ENCODE measurements around the gene ANKS1A.

The ANKS1A gene

GRCh38 chr6:34973547-34974248 lies 84.6 kb downstream of the ANKS1A start:
- Histone ChIP-seq H4K8ac (ENCODE audit: low read depth, low read length) (no peak overlapping the region), H3K4me2 (ENCODE audit: low read length) (no peak overlapping the region), H3K4me3 (ENCODE audit: low read depth, low read length) (no peak overlapping the region), H2BK5ac (ENCODE audit: low read depth, low read length, poor library complexity) (no peak overlapping the region), H2BK12ac (ENCODE audit: low read length) (no peak overlapping the region), H3K79me2 (ENCODE audit: control insufficient read depth, insufficient read depth, low read length, poor library complexity) (no peaks in the 10 kb centered on the region), H2BK120ac (ENCODE audit: insufficient read depth, low read length, poor library complexity) (no peak overlapping the region), H2AK5ac (ENCODE audit: low read length) (no peak overlapping the region), H4K12ac (ENCODE audit: low read depth, low read length) (no peak overlapping the region), H3K9me3 (ENCODE audit: insufficient read depth, low read depth, low read length) (no peaks in the 10 kb centered on the region), H3K9ac (ENCODE audit: low read length) (no peak overlapping the region), H3K23ac (ENCODE audit: low read length) (no peak overlapping the region), H4K91ac (ENCODE audit: low read depth, low read length) (no peak overlapping the region), H3K4ac (ENCODE audit: low read depth, low read length) (no peak overlapping the region), H3K27me3 (ENCODE audit: insufficient read depth, low read length) (no peaks in the 10 kb centered on the region), H3K27ac (ENCODE audit: low read depth, low read length) (no peak overlapping the region), H2AFZ (ENCODE audit: insufficient read depth, low read length, poor library complexity) (no peak overlapping the region), H3K4me1 (ENCODE audit: control insufficient read depth in 1 of 2, insufficient read depth in 2 of 2, low read length in 2 of 2) (peaks cover 10 to 11% of the 10 kb centered on the region in 2 experiments), H3K14ac (ENCODE audit: low read length) (no peak overlapping the region), H3K36me3 (ENCODE audit: control insufficient read depth in 1 of 2, insufficient read depth in 2 of 2, low read length in 2 of 2) (peaks cover 2% of the 10 kb centered on the region in 2 experiments), H3K79me1 (ENCODE audit: low read length) (no peaks in the 10 kb centered on the region), H3K18ac (ENCODE audit: low read length) (no peak overlapping the region)
- no CpG with 5 or more reads among the region's 2 CpGs for WGBS (ENCODE audit: extremely low coverage, insufficient coverage, insufficient read length)
- no peak for DNase-seq

- H3K18ac ChIP-seq (ENCODE audit: low read length): no peak overlapping the region
- H4K91ac ChIP-seq (ENCODE audit: low read depth, low read length): no peak overlapping the region
- no peak overlapping the region for H3K4me3 ChIP-seq (ENCODE audit: low read depth, low read length)
- peaks cover 2% of the 10 kb centered on the region in 2 experiments for H3K36me3 ChIP-seq (ENCODE audit: control insufficient read depth in 1 of 2, insufficient read depth in 2 of 2, low read length in 2 of 2)
- no peak overlapping the region for H3K4me2 ChIP-seq (ENCODE audit: low read length)
- no CpG with 5 or more reads among the region's 1 CpG for WGBS (ENCODE audit: extremely low coverage, insufficient coverage, insufficient read length)
- H2BK12ac ChIP-seq (ENCODE audit: low read length): no peak overlapping the region
- H3K4me1 ChIP-seq (ENCODE audit: control insufficient read depth in 1 of 2, insufficient read depth in 2 of 2, low read length in 2 of 2): peaks cover 10% of the 10 kb centered on the region in 2 experiments
- H3K27ac ChIP-seq (ENCODE audit: low read depth, low read length): no peak overlapping the region
- no peaks in the 10 kb centered on the region for H3K79me1 ChIP-seq (ENCODE audit: low read length)
- H3K14ac ChIP-seq (ENCODE audit: low read length): no peak overlapping the region
- H2AK5ac ChIP-seq (ENCODE audit: low read length): no peak overlapping the region
- no peak overlapping the region for H4K8ac ChIP-seq (ENCODE audit: low read depth, low read length)
- no peak overlapping the region for H3K23ac ChIP-seq (ENCODE audit: low read length)
- no peak for DNase-seq
- no peak overlapping the region for H3K4ac ChIP-seq (ENCODE audit: low read depth, low read length)
- no peaks in the 10 kb centered on the region for H3K9me3 ChIP-seq (ENCODE audit: insufficient read depth, low read depth, low read length)
- H2BK5ac ChIP-seq (ENCODE audit: low read depth, low read length, poor library complexity): no peak overlapping the region
- H3K79me2 ChIP-seq (ENCODE audit: control insufficient read depth, insufficient read depth, low read length, poor library complexity): no peaks in the 10 kb centered on the region
- no peak overlapping the region for H2AFZ ChIP-seq (ENCODE audit: insufficient read depth, low read length, poor library complexity)
- H3K27me3 ChIP-seq (ENCODE audit: insufficient read depth, low read length): no peaks in the 10 kb centered on the region
- H4K12ac ChIP-seq (ENCODE audit: low read depth, low read length): no peak overlapping the region
- no peak overlapping the region for H3K9ac ChIP-seq (ENCODE audit: low read length)
- H2BK120ac ChIP-seq (ENCODE audit: insufficient read depth, low read length, poor library complexity): no peak overlapping the region
These were observed 85.2 kb downstream of the ANKS1A start for GRCh38 chr6:34974249-34974642.

- Histone ChIP-seq H3K4me3 (ENCODE audit: low read depth, low read length) (no peak overlapping the region), H3K27me3 (ENCODE audit: insufficient read depth, low read length) (no peaks in the 10 kb centered on the region), H4K12ac (ENCODE audit: low read depth, low read length) (no peak overlapping the region), H3K36me3 (ENCODE audit: control insufficient read depth in 1 of 2, insufficient read depth in 2 of 2, low read length in 2 of 2) (peaks cover 0 to 2% of the 10 kb centered on the region in 2 experiments), H3K9ac (ENCODE audit: low read length) (no peak overlapping the region), H3K4me1 (ENCODE audit: control insufficient read depth in 1 of 2, insufficient read depth in 2 of 2, low read length in 2 of 2) (peaks cover 4% of the 10 kb centered on the region in 2 experiments), H2BK12ac (ENCODE audit: low read length) (no peak overlapping the region), H2AK5ac (ENCODE audit: low read length) (no peak overlapping the region), H3K27ac (ENCODE audit: low read depth, low read length) (no peak overlapping the region), H4K8ac (ENCODE audit: low read depth, low read length) (no peak overlapping the region), H3K4ac (ENCODE audit: low read depth, low read length) (no peak overlapping the region), H3K4me2 (ENCODE audit: low read length) (no peak overlapping the region), H3K14ac (ENCODE audit: low read length) (no peak overlapping the region), H3K23ac (ENCODE audit: low read length) (no peak overlapping the region), H4K91ac (ENCODE audit: low read depth, low read length) (no peak overlapping the region), H2AFZ (ENCODE audit: insufficient read depth, low read length, poor library complexity) (no peak overlapping the region), H2BK120ac (ENCODE audit: insufficient read depth, low read length, poor library complexity) (no peak overlapping the region), H3K79me1 (ENCODE audit: low read length) (no peaks in the 10 kb centered on the region), H3K18ac (ENCODE audit: low read length) (no peak overlapping the region), H2BK5ac (ENCODE audit: low read depth, low read length, poor library complexity) (no peak overlapping the region), H3K9me3 (ENCODE audit: insufficient read depth, low read depth, low read length) (no peaks in the 10 kb centered on the region), H3K79me2 (ENCODE audit: control insufficient read depth, insufficient read depth, low read length, poor library complexity) (no peaks in the 10 kb centered on the region)
- no CpG with 5 or more reads among the region's 2 CpGs for WGBS (ENCODE audit: extremely low coverage, insufficient coverage, insufficient read length)
- no peak for DNase-seq
These were observed 87.2 kb downstream of the ANKS1A start for GRCh38 chr6:34976239-34976638.

GRCh38 chr6:34979218-34979617 lies 90.2 kb downstream of the ANKS1A start:
- H3K4me1 ChIP-seq (ENCODE audit: control insufficient read depth in 1 of 2, insufficient read depth in 2 of 2, low read length in 2 of 2): peaks cover 10 to 13% of the 10 kb centered on the region in 2 experiments
- no peak overlapping the region for H2AFZ ChIP-seq (ENCODE audit: insufficient read depth, low read length, poor library complexity)
- H3K27ac ChIP-seq (ENCODE audit: low read depth, low read length): no peak overlapping the region
- no peak overlapping the region for H3K4ac ChIP-seq (ENCODE audit: low read depth, low read length)
- H4K91ac ChIP-seq (ENCODE audit: low read depth, low read length): no peak overlapping the region
- no peak overlapping the region for H3K9ac ChIP-seq (ENCODE audit: low read length)
- WGBS (ENCODE audit: extremely low coverage, insufficient coverage, insufficient read length): no CpG with 5 or more reads among the region's 2 CpGs
- no peak overlapping the region for H3K23ac ChIP-seq (ENCODE audit: low read length)
- no peaks in the 10 kb centered on the region for H3K9me3 ChIP-seq (ENCODE audit: insufficient read depth, low read depth, low read length)
- H3K27me3 ChIP-seq (ENCODE audit: insufficient read depth, low read length): no peaks in the 10 kb centered on the region
- no peaks in the 10 kb centered on the region for H3K79me1 ChIP-seq (ENCODE audit: low read length)
- H2BK5ac ChIP-seq (ENCODE audit: low read depth, low read length, poor library complexity): no peak overlapping the region
- no peak for DNase-seq
- no peaks in the 10 kb centered on the region for H3K79me2 ChIP-seq (ENCODE audit: control insufficient read depth, insufficient read depth, low read length, poor library complexity)
- no peak overlapping the region for H4K8ac ChIP-seq (ENCODE audit: low read depth, low read length)
- H3K14ac ChIP-seq (ENCODE audit: low read length): no peak overlapping the region
- no peak overlapping the region for H3K4me3 ChIP-seq (ENCODE audit: low read depth, low read length)
- H4K12ac ChIP-seq (ENCODE audit: low read depth, low read length): no peak overlapping the region
- H2BK120ac ChIP-seq (ENCODE audit: insufficient read depth, low read length, poor library complexity): no peak overlapping the region
- H3K18ac ChIP-seq (ENCODE audit: low read length): no peak overlapping the region
- H3K4me2 ChIP-seq (ENCODE audit: low read length): no peak overlapping the region
- no peak overlapping the region for H2AK5ac ChIP-seq (ENCODE audit: low read length)
- H3K36me3 ChIP-seq (ENCODE audit: control insufficient read depth in 1 of 2, insufficient read depth in 2 of 2, low read length in 2 of 2): peaks cover 0 to 4% of the 10 kb centered on the region in 2 experiments
- H2BK12ac ChIP-seq (ENCODE audit: low read length): no peak overlapping the region

Data from trophoblast cell (in vitro differentiated cells and primary cell).